HG02943 (cell line): Measurements from ENCODE around the gene MYH3.
"Not testable (repeated sequence)": the region's sequence is repeated elsewhere in the genome, so short reads cannot be mapped to it uniquely, and the experiment has no call there.

Experiments used
- ATAC-seq: cut with Tn5 transposase; IDR thresholded peaks from one replicate; pipeline ENCODE4 v1.9.1; 2021; ENCODE audit warnings: mild to moderate bottlenecking, low read depth, moderate library complexity; ENCODE audit not compliant: unreplicated experiment

MYH3 gene

GRCh38 chr17:10657148-10657547 is at the start of gene MYH3:
Gene MYH3, minus strand, starts transcription at chr17:10657309. Its CDS starts 2,245 bp downstream, at chr17:10655064.
- no peak for ATAC-seq

GRCh38 chr17:10705727-10706126 is 48.6 kb upstream of the MYH3 start:
- ATAC-seq = no peak

- no peak for ATAC-seq
These were observed 45.5 kb upstream of the MYH3 start for GRCh38 chr17:10702574-10702973.

DNA sequence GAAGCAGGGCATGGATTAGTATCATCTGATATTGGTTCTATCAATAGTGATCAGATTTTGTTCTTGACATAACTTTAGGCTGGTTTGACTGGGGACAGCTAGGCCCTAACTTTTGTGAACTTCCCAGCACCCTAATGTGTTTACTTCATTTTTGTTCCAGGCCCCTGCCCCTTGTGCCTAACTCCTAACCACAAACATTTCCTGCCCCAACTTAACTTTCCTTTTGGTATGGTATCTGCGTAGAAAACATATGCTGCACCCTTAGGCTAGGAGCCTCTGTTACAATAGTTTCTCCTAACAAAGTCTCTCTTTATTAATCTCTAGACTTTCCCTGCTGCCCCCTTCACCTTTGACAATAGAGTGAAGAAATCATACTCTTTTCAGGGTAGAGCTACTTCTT is 42.7 kb upstream of the MYH3 start:
- no peak for ATAC-seq

- no peak for ATAC-seq
These were observed 41.1 kb upstream of the MYH3 start for GRCh38 chr17:10698096-10698818.

- peak; percentile 97 for ATAC-seq
These were observed 40.3 kb upstream of the MYH3 start, which contains the start of the genes ADPRM and SCO1 for GRCh38 chr17:10697092-10698081. Gene ADPRM, plus strand, starts transcription at chr17:10697594. Its CDS starts 7,333 bp downstream, at chr17:10704927. Gene SCO1, minus strand, starts transcription at chr17:10697533. Its CDS starts 26 bp downstream, at chr17:10697507.

GRCh38 chr17:10695875-10696407 is 38.8 kb upstream of the MYH3 start:
- ATAC-seq = not testable (repeated sequence)

- no peak for ATAC-seq
These were observed 30.4 kb upstream of the MYH3 start for GRCh38 chr17:10687499-10687898.

DNA sequence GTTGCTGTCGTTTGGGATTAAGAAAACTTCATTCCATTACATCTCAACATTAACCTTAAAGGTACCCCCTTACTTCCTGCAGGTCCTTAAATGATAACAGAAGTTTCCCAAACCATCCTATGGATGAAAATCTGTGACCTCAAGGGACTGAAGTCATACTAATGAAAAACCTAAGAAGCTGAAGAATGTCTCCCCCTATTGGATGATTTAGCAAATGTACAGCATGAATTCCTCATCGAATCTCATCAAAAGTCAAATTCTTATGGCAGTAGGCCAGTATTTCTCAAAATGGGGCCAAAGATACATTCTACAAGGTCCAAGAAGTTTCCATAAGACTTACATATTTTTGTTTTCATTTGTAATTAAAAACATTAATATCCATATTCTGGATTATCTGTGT is 26.7 kb upstream of the MYH3 start:
- ATAC-seq = no peak

- no peak for ATAC-seq
These were observed 24.8 kb upstream of the MYH3 start for GRCh38 chr17:10681866-10682446.

- ATAC-seq = no peak
These were observed 17.6 kb upstream of the MYH3 start for GRCh38 chr17:10674704-10675103.

- no peak for ATAC-seq
These were observed 16.2 kb upstream of the MYH3 start for GRCh38 chr17:10673312-10673711.

- ATAC-seq = no peak
These were observed 11.7 kb upstream of the MYH3 start for GRCh38 chr17:10668775-10669174.

- no peak for ATAC-seq
These were observed 9.8 kb upstream of the MYH3 start for GRCh38 chr17:10666906-10667305.

DNA sequence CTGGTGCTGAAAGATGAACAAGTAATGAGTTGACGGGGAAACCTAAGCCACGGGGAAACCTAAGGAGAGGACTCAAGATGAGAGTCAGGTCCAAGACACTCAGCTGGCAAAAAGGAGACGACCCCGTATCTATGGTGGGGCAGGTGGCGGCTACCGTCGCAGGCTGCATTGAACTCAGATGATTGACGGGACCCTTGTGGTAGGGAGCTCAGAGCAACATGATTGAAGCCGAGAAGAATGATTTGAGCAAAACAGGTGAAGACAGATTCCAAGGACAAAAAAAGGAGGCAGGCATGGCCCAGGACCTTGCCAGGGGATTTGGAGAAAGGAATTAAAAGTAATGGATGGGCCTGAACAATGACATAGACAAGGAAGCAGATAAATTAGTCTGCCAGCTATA is 7.5 kb upstream of the MYH3 start:
- no peak for ATAC-seq

DNA sequence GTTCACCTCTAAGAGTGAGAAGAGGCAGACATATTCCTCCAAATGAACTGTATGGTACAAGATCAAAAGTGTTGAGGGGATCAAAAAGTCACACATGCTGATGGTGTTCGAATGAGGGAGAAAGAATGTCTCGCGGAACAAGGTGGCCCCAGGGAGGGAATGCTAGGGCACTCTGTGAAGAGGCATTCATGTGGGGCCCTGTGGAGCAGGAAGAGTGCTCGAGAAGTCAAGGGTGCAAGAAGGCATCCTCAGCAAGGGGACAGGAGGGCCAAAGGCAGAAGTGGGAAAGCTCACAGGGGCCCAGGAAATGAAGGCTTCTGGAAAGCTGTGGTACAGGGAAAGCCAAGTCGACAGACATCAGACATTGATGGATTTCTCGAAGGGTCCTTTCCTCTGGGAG is 6.1 kb upstream of the MYH3 start:
- no peak for ATAC-seq

DNA sequence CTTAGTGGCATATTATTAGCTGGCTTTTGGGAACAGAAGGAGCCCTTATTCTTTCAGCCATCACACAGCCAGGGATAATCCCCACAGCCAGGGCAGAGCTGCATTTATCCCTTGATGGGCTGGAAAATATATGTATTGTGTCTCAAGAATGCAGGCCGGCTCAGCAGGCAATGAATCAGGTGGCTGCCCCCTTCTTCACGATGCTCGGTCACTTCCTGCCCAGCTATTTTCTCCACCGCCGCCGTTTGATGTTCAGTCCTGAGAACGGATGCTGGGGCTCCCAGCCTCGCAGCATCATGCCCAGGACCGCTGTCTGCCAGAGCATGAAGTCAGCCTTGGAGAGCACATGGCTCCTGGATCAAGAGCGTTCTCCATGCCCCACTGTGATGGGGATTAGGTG is 4.3 kb upstream of the MYH3 start:
- no peak for ATAC-seq

DNA sequence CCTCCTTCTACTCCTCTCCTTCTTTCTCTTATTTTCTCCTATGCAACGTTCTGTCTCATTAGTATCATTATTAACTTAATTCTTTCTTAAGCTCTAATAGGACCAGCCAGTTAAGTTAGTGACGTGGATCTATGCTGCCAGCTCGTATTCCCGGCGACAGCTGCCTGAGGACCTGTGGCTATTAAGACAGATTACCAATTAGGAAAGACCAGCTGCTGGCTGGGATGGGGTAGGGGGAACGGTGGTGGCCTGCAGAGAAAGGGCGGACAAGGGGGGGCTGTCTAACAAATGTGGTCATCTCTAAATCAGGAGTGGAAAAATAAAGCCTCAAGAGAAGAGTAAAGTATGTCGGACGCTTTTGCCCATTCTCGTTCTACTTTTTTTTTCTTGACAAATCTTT is 770 bp upstream of the MYH3 start:
- ATAC-seq = no peak

DNA sequence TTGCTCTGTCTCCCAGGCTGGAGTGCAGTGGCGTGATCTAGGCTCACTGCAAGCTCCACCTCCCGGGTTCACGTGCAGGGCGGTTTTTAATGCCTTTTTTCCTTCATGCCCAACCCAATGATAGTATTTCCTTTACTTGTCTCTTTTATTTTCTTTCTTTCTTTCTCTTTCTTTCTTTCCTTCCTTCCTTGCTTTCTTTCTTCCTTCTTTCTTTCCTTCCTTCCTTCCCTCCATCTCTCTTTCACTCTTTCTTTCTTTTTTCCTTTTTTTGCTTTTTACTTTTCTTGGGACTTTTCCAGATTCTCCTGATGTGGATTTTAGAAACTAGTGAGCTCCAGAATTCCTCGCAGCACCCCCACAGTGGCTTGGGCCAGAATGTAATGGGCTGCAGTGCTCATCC is 3.1 kb downstream of the MYH3 start:
- no peak for ATAC-seq

DNA sequence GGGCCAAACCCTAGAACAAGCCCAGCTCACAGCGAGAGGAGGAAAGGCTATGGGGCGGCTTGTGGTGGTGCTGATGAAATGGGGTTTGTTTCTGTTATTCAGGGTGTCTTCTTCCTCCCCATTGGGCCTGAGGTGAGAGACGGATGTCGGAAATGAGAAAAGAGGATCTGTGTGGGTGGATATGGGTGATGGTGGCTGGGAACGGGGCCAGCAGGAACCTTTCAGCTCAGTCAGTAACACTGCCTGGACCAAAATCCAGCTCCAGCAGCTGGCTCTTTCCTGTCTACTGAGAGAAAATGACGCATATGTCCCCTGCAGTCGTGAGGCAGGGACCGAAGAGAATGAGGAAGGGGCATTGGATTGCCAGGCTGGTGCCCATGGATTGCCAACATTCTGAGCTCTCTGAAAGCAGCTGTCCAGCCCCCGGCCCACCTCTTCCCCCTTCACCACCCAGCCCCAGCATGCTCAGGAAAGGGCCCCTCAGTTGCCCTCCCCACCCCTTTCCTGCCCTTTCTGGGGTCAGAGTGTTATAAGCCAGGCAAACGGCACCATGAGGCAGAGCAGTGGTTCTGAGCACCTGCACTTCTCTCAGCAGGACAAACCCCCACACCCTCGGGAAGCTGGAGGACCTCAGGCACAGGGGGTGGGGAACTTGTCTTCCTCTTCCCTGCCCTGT is 4.0 kb downstream of the MYH3 start:
- ATAC-seq = no peak
